Mucosa of descending colon (tissue), 3 donors: ENCODE data around the gene SLC10A4. TPM values are rescaled to one million over a fixed set of nuclear protein-coding genes. Genes with fewer than 3 reads are reported as not detected.

Experiments used
- ATAC-seq: fragments of 200-7000 bp; cut with Tn5 transposase; one replicate; pipeline ENCODE4 v1.9.1; 2020; ENCODE audit warnings: mild to moderate bottlenecking, moderate library complexity
- DNase-seq, 3 donors: peaks; one replicate each; pipeline ENCODE4 v3.0.0-alpha.2; 2020
- H3K36me3 ChIP-seq: fragments of 200-600 bp; one replicate; pipeline ENCODE4 v1.8.0; 2021; ENCODE audit warnings: low read depth, mild to moderate bottlenecking
- H3K4me1 ChIP-seq: fragments of 200-600 bp; one replicate; pipeline ENCODE4 v1.8.0; 2021; ENCODE audit warnings: low read depth, mild to moderate bottlenecking
- H3K4me3 ChIP-seq: fragments of 200-600 bp; one replicate; pipeline ENCODE4 v1.8.0; 2021; ENCODE audit warnings: mild to moderate bottlenecking
- H3K9me3 ChIP-seq: fragments of 200-600 bp; one replicate; pipeline ENCODE4 v1.8.0; 2021; ENCODE audit warnings: mild to moderate bottlenecking
- intact Hi-C, 2 donors: fragments of 100-400 bp; cut with DNase I in 1 of 2; cut with micrococcal nuclease in 1 of 2; formaldehyde crosslinking; loops; one replicate each; pipeline versions ENCODE4 v1.11.0 to v1.11.1; 2022; cut with DNase I, micrococcal nuclease
- total RNA-seq, 3 donors: library from RNA; stranded (reverse); fragmentation: NEBNext Ultra II Directional in 2 of 3; extraction: Animal tissue kit (Norgen Biotek cat#: 25700) in 2 of 3; gene quantifications; one replicate each; pipeline versions ENCODE4 v1.2.1 to v1.2.4, GENCODE V29; 2021 to 2023
- TF ChIP-seq, protein P1 (sequence below): fragments of 200-600 bp; IDR thresholded peaks from one replicate; pipeline ENCODE4 v1.8.0; 2022; ENCODE audit warnings: antibody characterized with exemption, mild to moderate bottlenecking
- donor health status: DM: no; HTN: no; CAD: no; lungs with moderate emphysema.
- donor health status: DM: no; HTN: no; CAD: no.
- donor health status: DM: no; HTN: yes; CAD: no.

Gene SLC10A4
- total RNA-seq, 3 donors from 2014 or later: 0.26 to 2.1 TPM; not detected in 1

DNA sequence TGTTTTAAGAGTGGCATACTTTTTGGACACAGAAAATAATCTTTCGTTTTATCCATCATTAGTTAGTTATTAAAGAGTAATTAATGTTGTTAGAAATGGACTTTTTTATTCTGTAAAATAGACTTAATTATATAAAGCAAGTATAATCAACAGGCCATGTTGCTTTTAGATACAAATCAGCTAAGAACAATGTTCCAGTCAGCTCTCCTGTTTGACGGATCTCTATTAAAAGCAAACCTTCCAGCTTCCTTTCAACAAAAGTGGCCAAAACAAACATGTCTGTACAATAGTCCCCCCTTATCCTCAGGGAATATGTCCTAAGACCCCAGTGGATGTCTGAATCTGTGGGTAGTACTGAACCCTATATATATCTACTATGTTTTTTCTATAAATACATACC, 4.9 kb upstream of the SLC10A4 start:
- TF ChIP-seq, protein P1, sequence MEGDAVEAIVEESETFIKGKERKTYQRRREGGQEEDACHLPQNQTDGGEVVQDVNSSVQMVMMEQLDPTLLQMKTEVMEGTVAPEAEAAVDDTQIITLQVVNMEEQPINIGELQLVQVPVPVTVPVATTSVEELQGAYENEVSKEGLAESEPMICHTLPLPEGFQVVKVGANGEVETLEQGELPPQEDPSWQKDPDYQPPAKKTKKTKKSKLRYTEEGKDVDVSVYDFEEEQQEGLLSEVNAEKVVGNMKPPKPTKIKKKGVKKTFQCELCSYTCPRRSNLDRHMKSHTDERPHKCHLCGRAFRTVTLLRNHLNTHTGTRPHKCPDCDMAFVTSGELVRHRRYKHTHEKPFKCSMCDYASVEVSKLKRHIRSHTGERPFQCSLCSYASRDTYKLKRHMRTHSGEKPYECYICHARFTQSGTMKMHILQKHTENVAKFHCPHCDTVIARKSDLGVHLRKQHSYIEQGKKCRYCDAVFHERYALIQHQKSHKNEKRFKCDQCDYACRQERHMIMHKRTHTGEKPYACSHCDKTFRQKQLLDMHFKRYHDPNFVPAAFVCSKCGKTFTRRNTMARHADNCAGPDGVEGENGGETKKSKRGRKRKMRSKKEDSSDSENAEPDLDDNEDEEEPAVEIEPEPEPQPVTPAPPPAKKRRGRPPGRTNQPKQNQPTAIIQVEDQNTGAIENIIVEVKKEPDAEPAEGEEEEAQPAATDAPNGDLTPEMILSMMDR: no peak
- no peak for DNase-seq
- Histone ChIP-seq H3K36me3 (no peaks in the 10 kb centered on the region), H3K4me3 (no peak overlapping the region), H3K4me1 (no peaks in the 10 kb centered on the region), H3K9me3 (no peaks in the 10 kb centered on the region)
- intact Hi-C loops: no loop called here
- no peak for ATAC-seq

DNA sequence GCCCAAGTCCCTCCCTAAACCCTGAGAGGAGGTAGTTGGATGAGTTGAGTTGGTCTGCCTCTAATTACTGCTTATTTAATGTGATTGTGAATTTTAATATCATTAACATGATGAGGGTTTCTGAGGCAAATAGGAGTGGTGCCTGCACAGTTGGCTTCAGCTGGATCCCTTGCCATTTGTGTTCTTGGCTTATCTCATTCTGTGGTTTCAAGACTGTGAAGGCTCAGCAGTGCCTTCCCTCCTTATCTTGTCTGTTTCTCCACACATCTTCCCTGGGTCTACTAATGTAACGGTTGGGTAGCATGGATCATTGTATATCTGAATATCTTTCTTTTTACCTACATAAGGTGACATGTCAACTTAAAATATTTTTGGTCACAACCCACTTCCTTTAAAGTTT, 1.6 kb upstream of the SLC10A4 start:
- intact Hi-C loops: no loop called here
- Histone ChIP-seq H3K9me3 (no peaks in the 10 kb centered on the region), H3K4me1 (peaks cover 7% of the 10 kb centered on the region), H3K36me3 (no peaks in the 10 kb centered on the region), H3K4me3 (no peak overlapping the region)
- TF ChIP-seq, protein P1: no peak
- no peak for DNase-seq
- ATAC-seq: no peak

DNA sequence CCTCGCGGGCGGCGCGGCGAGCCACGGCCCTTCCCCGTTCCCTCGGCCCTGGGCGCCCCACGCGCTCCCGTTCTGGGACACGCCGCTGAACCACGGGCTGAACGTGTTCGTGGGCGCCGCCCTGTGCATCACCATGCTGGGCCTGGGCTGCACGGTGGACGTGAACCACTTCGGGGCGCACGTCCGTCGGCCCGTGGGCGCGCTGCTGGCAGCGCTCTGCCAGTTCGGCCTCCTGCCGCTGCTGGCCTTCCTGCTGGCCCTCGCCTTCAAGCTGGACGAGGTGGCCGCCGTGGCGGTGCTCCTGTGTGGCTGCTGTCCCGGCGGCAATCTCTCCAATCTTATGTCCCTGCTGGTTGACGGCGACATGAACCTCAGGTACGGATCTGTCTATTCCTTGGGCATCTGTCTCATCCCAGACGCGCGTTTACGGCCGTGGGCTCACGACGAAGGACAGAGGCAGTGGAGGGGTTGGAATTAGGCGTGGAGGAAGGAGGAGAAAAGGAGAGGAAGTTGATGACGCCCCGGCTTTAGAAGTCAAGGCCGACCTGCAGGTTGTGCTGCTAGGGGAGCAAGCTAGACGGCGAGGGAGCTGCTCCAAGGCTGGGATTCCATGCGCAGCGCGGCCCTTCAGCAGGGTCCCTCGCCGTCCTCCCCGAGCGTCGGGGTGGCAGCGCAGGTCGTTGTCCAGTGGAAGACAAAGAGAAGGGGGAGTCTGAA, 792 bp downstream of the SLC10A4 start:
- peak; percentile 60 for ATAC-seq
- DNase-seq: peak in 1 of 3 donors; percentile 39

DNA sequence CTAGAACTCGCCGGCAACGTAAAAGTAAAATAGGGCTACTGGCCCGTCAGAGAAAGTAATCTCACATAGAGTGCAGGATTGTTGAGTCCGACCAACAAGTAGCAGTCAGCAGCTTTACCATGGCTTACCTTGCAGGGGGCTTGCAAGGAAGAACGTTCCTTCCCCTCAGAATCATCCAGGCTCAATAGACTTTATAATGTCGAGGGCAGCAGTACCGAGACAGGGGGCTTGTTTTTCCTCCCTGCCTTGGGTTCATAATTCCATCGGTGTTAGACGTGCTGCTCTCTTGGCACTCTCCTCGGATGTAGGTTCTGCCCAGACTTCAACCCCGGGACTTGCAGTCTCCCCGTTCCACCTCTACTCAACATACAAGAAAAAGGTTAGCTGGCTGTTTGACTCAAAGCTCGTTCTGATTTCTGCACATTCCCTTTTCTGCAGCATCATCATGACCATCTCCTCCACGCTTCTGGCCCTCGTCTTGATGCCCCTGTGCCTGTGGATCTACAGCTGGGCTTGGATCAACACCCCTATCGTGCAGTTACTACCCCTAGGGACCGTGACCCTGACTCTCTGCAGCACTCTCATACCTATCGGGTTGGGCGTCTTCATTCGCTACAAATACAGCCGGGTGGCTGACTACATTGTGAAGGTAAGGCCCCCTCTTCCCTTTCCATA, 1.5 kb downstream of the SLC10A4 start:
- TF ChIP-seq, protein P1: no peak
- no peak for ATAC-seq
- Histone ChIP-seq H3K9me3 (no peaks in the 10 kb centered on the region), H3K4me1 (peaks cover 7% of the 10 kb centered on the region), H3K4me3 (no peak overlapping the region), H3K36me3 (no peaks in the 10 kb centered on the region)
- intact Hi-C loops: no loop called here
- no peak for DNase-seq

More for the DNA sequence above, 792 bp downstream of the SLC10A4 start:
- intact Hi-C loops: no loop called here
- TF ChIP-seq, protein P1: no peak
- Histone ChIP-seq H3K36me3 (no peaks in the 10 kb centered on the region), H3K9me3 (no peaks in the 10 kb centered on the region), H3K4me3 (no peak overlapping the region), H3K4me1 (peaks cover 7% of the 10 kb centered on the region)

DNA sequence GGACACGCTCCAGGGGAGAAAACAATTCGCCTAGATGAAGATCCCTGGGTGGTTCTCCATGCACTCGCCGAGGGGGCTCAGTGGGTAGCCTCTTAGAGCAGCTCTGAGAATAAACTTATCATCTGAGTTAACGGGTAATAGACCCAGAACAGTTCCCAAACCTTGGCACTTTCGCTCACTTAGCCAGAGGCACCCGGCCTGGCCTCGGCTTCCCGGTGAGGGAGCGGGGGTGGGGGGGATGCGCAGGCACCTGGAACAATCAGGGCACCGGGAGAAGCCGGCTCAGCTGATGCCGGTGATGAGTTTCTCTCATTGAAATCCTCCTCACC, 6.5 kb downstream of the SLC10A4 start:
- Histone ChIP-seq H3K36me3 (no peaks in the 10 kb centered on the region), H3K4me1 (peaks cover 5% of the 10 kb centered on the region), H3K9me3 (no peaks in the 10 kb centered on the region), H3K4me3 (no peak overlapping the region)
- intact Hi-C loops: no loop called here
- ATAC-seq (no peak), DNase-seq (no peak)
- TF ChIP-seq, protein P1: no peak
